Measurements from ENCODE around the gene AMBP. TPM values are rescaled to one million over a fixed set of nuclear protein-coding genes. Genes with fewer than 3 reads are reported as not detected.

Gene AMBP
- polyA plus RNA-seq, 1 experiment: 0.22 TPM

- H3K4me3 ChIP-seq (ENCODE audit: low read depth, low read length): no peak overlapping the region
- CTCF ChIA-PET: no interaction called here
- POLR2A ChIA-PET: no interaction called here
- H3K36me3 ChIP-seq (ENCODE audit: control insufficient read depth, insufficient read depth, low read length): no peaks in the 10 kb centered on the region
- peaks cover 25% of the 10 kb centered on the region for H3K27me3 ChIP-seq (ENCODE audit: control insufficient read depth, insufficient read depth, low read length)
- TF ChIP-seq CTCF (IDR thresholded peaks at IDR 0.05; ENCODE audit: insufficient read depth, low read depth, low read length): no peak
- no peak for DNase-seq (ENCODE audit: low read depth)
Observed at GRCh38 chr9:114120192-114121014, 42.3 kb upstream of the AMBP start.

GRCh38 chr9:114119242-114120191 is 41.4 kb upstream of the AMBP start:
- Histone ChIP-seq H3K27me3 (ENCODE audit: control insufficient read depth, insufficient read depth, low read length) (peaks cover 23% of the 10 kb centered on the region), H3K4me3 (ENCODE audit: low read depth, low read length) (no peak overlapping the region), H3K36me3 (ENCODE audit: control insufficient read depth, insufficient read depth, low read length) (no peaks in the 10 kb centered on the region)
- DNase-seq (ENCODE audit: low read depth): no peak
- ChIA-PET CTCF (interaction anchor here (0.9 to 2.4 kb wide), 2 partner anchors 11 to 172 kb away, joined by 3 to 10 read pairs; no protein-coding TSS in a partner anchor), POLR2A (no interaction called here)
- no peak for TF ChIP-seq CTCF (IDR thresholded peaks at IDR 0.05; ENCODE audit: insufficient read depth, low read depth, low read length)

GRCh38 chr9:114117996-114118830 is 40.1 kb upstream of the AMBP start:
- H3K27me3 ChIP-seq (ENCODE audit: control insufficient read depth, insufficient read depth, low read length): peaks cover 23% of the 10 kb centered on the region
- no peaks in the 10 kb centered on the region for H3K36me3 ChIP-seq (ENCODE audit: control insufficient read depth, insufficient read depth, low read length)
- CTCF ChIA-PET: interaction anchor here (0.9 to 2.4 kb wide), 2 partner anchors 10 to 173 kb away, joined by 3 to 10 read pairs; no protein-coding TSS in a partner anchor
- TF ChIP-seq CTCF (IDR thresholded peaks at IDR 0.05; ENCODE audit: insufficient read depth, low read depth, low read length): no peak
- POLR2A ChIA-PET: no interaction called here
- no peak overlapping the region for H3K4me3 ChIP-seq (ENCODE audit: low read depth, low read length)
- DNase-seq (ENCODE audit: low read depth): no peak

- TF ChIP-seq CTCF (IDR thresholded peaks at IDR 0.05; ENCODE audit: insufficient read depth, low read depth, low read length): no peak
- H3K36me3 ChIP-seq (ENCODE audit: control insufficient read depth, insufficient read depth, low read length): no peaks in the 10 kb centered on the region
- DNase-seq (ENCODE audit: low read depth): no peak
- peaks cover 23% of the 10 kb centered on the region for H3K27me3 ChIP-seq (ENCODE audit: control insufficient read depth, insufficient read depth, low read length)
- ChIA-PET CTCF (interaction anchor here (2.4 kb wide), 1 partner anchor 9 kb away, joined by 10 read pairs; no protein-coding TSS in a partner anchor), POLR2A (no interaction called here)
- H3K4me3 ChIP-seq (ENCODE audit: low read depth, low read length): no peak overlapping the region
Observed at GRCh38 chr9:114117614-114117995, 39.5 kb upstream of the AMBP start.
